Measurements from ENCODE around the gene SH3TC1. TPM values are rescaled to one million over a fixed set of nuclear protein-coding genes. Genes with fewer than 3 reads are reported as not detected.

The SH3TC1 gene
- total and polyA plus RNA-seq, 10 of the 15 experiments (the other 5 are each of a cell fraction or from before 2014, with no cell fraction given), result 0.19 to 47.0 (median 18.4) TPM

GRCh38 chr4:8171984-8172924 is 26.8 kb upstream of the SH3TC1 start (continued):
- TF ChIP-seq CEBPZ (IDR thresholded peaks at IDR 0.05; ENCODE audit: low read depth, low read length), result no peak
- TF ChIP-seq RCOR1 (conservative IDR thresholded peaks at IDR 0.05; ENCODE audit: low read depth, low read length), result no peak; the same call in 1 of the 2 replicates
- TF ChIP-seq SREBF1 (IDR thresholded peaks at IDR 0.05; ENCODE audit: low read length), result no peak
- TF ChIP-seq MXI1 (IDR thresholded peaks at IDR 0.05; ENCODE audit: low read depth, low read length), result peak; percentile 50; the same call in 1 of the 2 replicates
- TF ChIP-seq MTA3 (IDR thresholded peaks at IDR 0.05; ENCODE audit: borderline replicate concordance, low read length), result no peak
- no peak for TF ChIP-seq BMI1 (IDR thresholded peaks at IDR 0.05; ENCODE audit: borderline replicate concordance)
- no peak for TF ChIP-seq SUPT20H (IDR thresholded peaks at IDR 0.05; ENCODE audit: borderline replicate concordance, control insufficient read depth, low read depth, low read length)
- peak; percentile 15 for TF ChIP-seq BCL3 (IDR thresholded peaks at IDR 0.05; ENCODE audit: borderline replicate concordance, insufficient read depth, low read depth, low read length, poor library complexity, severe bottlenecking)
- 0 out of 2 replicates have a peak, but pooled peaks have one; percentile 33 for TF ChIP-seq IRF5 (IDR thresholded peaks at IDR 0.05; ENCODE audit: borderline replicate concordance)
- TF ChIP-seq ZNF274 (IDR thresholded peaks at IDR 0.05; ENCODE audit: insufficient read depth, insufficient read length), result no peak
- TF ChIP-seq TCF7 (IDR thresholded peaks at IDR 0.05; ENCODE audit: borderline replicate concordance), result no peak
- TF ChIP-seq FOXM1 (IDR thresholded peaks at IDR 0.05; ENCODE audit: low read depth, low read length), result no peak
- no peak for TF ChIP-seq RAD21 (IDR thresholded peaks at IDR 0.05; ENCODE audit: insufficient read depth, low read depth, low read length)
- 0 out of 2 replicates have a peak, but pooled peaks have one; percentile 26 for TF ChIP-seq NKRF (conservative IDR thresholded peaks at IDR 0.05)
- TF ChIP-seq ZNF687 (IDR thresholded peaks at IDR 0.05), result no peak

Data from GM12878 (cell line).